HCEC 1CT (cell line): ENCODE results near the gene LCE3B.

Source experiments
- DNase-seq: peaks from one replicate; pipeline ENCODE4 v3.0.0-alpha.2; 2017

LCE3B gene

GRCh38 chr1:152663098-152663497 lies 49.5 kb downstream of the LCE3B start, which contains the start of gene LCE2D:
Gene LCE2D (plus strand): TSS chr1:152663380. CDS start chr1:152664106, 726 bp downstream.
- DNase-seq, result no peak
